H7 (cell line): ENCODE data around the gene RAD23A. TPM values are rescaled to one million over a fixed set of nuclear protein-coding genes. Genes with fewer than 3 reads are reported as not detected.
"Not testable (repeated sequence)": the region's sequence is repeated elsewhere in the genome, so short reads cannot be mapped to it uniquely, and the experiment has no call there.

ENCODE experiments used
- DNase-seq: peaks from one replicate; pipeline ENCODE4 v3.0.0; 2012
- H3K27me3 ChIP-seq: 2 replicates; pipeline ENCODE4 v1.6.0; 2011; ENCODE audit warnings: mild to moderate bottlenecking, low read length; ENCODE audit not compliant: control insufficient read depth, insufficient read depth
- H3K36me3 ChIP-seq: replicated peaks from 2 replicates; pipeline ENCODE4 v1.5.1; 2011; ENCODE audit warnings: low read length; ENCODE audit not compliant: control insufficient read depth, insufficient read depth
- H3K4me3 ChIP-seq: 2 replicates; pipeline ENCODE4 v1.5.1; 2011; ENCODE audit warnings: low read depth, mild to moderate bottlenecking, control low read depth, low read length, moderate library complexity; ENCODE audit not compliant: insufficient read depth
- total RNA-seq: library from RNA; depleted of rRNA; stranded (reverse); fragments of >200 nt; shearing (Covaris generic); gene quantifications from 2 replicates; pipeline ENCODE4 v1.2.3, GENCODE V29; 2014

The RAD23A gene
- total RNA-seq, 1 experiment from 2014 or later = 146 TPM

GRCh38 chr19:12956446-12957388, 11.1 kb downstream of the RAD23A start, which contains the start of gene GADD45GIP1:
GADD45GIP1 (minus strand) TSS chr19:12957223; CDS start chr19:12957212, 11 bp downstream.
- Histone ChIP-seq H3K36me3 (peaks cover 12% of the 10 kb centered on the region), H3K27me3 (no peaks in the 10 kb centered on the region), H3K4me3 (peak within 1 kb of the TSS; percentile 100)
- peak; percentile 95 for DNase-seq

GRCh38 chr19:12957389-12957952, 11.8 kb downstream of the RAD23A start:
- H3K27me3 ChIP-seq, DNase-seq: not testable (repeated sequence)
- H3K36me3 ChIP-seq = peaks cover 12% of the 10 kb centered on the region
- H3K4me3 ChIP-seq = peak overlapping the region; percentile 100; the same call in 1 of the 2 replicates

GRCh38 chr19:12959481-12959880, 13.8 kb downstream of the RAD23A start:
- Histone ChIP-seq H3K36me3 (peaks cover 8% of the 10 kb centered on the region), H3K4me3 (no peak overlapping the region), H3K27me3 (no peaks in the 10 kb centered on the region)
- no peak for DNase-seq

- H3K36me3 ChIP-seq = no peaks in the 10 kb centered on the region
- no peaks in the 10 kb centered on the region for H3K27me3 ChIP-seq
- DNase-seq = peak; percentile 96
- H3K4me3 ChIP-seq = peak overlapping the region; percentile 35
Measured at GRCh38 chr19:12965017-12965811, 19.6 kb downstream of the RAD23A start.

GRCh38 chr19:12965812-12966135, 20.1 kb downstream of the RAD23A start:
- no peak for DNase-seq
- Histone ChIP-seq H3K36me3 (no peaks in the 10 kb centered on the region), H3K4me3 (no peak overlapping the region; the same call in 1 of the 2 replicates), H3K27me3 (no peaks in the 10 kb centered on the region)

GRCh38 chr19:12967907-12968306, 22.2 kb downstream of the RAD23A start:
- no peak for DNase-seq
- Histone ChIP-seq H3K27me3 (no peaks in the 10 kb centered on the region), H3K4me3 (no peak overlapping the region), H3K36me3 (no peaks in the 10 kb centered on the region)

- no peak within 1 kb of the TSS for H3K4me3 ChIP-seq
- H3K36me3 ChIP-seq = no peaks in the 10 kb centered on the region
- no peak for DNase-seq
- no peaks in the 10 kb centered on the region for H3K27me3 ChIP-seq
Measured at GRCh38 chr19:12969292-12969988, 23.8 kb downstream of the RAD23A start, which contains the start of gene DAND5. DAND5 (plus strand) TSS chr19:12969576; CDS start chr19:12969661, 85 bp downstream.

- Histone ChIP-seq H3K4me3 (no peak overlapping the region), H3K27me3 (no peaks in the 10 kb centered on the region), H3K36me3 (no peaks in the 10 kb centered on the region)
- DNase-seq = no peak
Measured at GRCh38 chr19:12970070-12970820, 24.6 kb downstream of the RAD23A start.

GRCh38 chr19:12973236-12973635, 27.6 kb downstream of the RAD23A start:
- Histone ChIP-seq H3K36me3 (no peaks in the 10 kb centered on the region), H3K27me3 (no peaks in the 10 kb centered on the region), H3K4me3 (no peak overlapping the region)
- peak; percentile 37 for DNase-seq

GRCh38 chr19:12974301-12975220, 28.9 kb downstream of the RAD23A start:
- peak; percentile 29 for DNase-seq
- Histone ChIP-seq H3K27me3 (no peaks in the 10 kb centered on the region), H3K36me3 (no peaks in the 10 kb centered on the region), H3K4me3 (no peak overlapping the region)

- Histone ChIP-seq H3K27me3 (no peaks in the 10 kb centered on the region), H3K36me3 (no peaks in the 10 kb centered on the region), H3K4me3 (no peak overlapping the region)
- DNase-seq = no peak
Measured at GRCh38 chr19:12975221-12975741, 29.6 kb downstream of the RAD23A start.

GRCh38 chr19:12976109-12976508, 30.4 kb downstream of the RAD23A start:
- DNase-seq, H3K4me3 ChIP-seq, H3K27me3 ChIP-seq, H3K36me3 ChIP-seq: not testable (repeated sequence)
